ENCODE results near the gene ST3GAL2. TPM values are rescaled to one million over a fixed set of nuclear protein-coding genes. Genes with fewer than 3 reads are reported as not detected.

Gene ST3GAL2
- total and polyA plus RNA-seq, 2 experiments from 2014 or later: 46.1 to 115 TPM

- peaks cover 3% of the 10 kb centered on the region for H3K36me3 ChIP-seq
- no peak overlapping the region for H3K4me3 ChIP-seq
- H3K9me3 ChIP-seq (ENCODE audit: low read depth): no peaks in the 10 kb centered on the region
- DNase-seq (ENCODE audit: low read depth in 1 of 2, low spot score in 1 of 2): no peak
- H3K4me1 ChIP-seq (ENCODE audit: low read depth): no peaks in the 10 kb centered on the region
- H3K27me3 ChIP-seq: no peaks in the 10 kb centered on the region
- no peak for TF ChIP-seq CTCF (IDR thresholded peaks at IDR 0.05; ENCODE audit: low read depth, low read length)
- no peak overlapping the region for H3K27ac ChIP-seq
Observed at GRCh38 chr16:70474320-70475053, 35.6 kb upstream of the ST3GAL2 start.

GRCh38 chr16:70473446-70474319 lies 34.8 kb upstream of the ST3GAL2 start:
- Histone ChIP-seq H3K36me3 (no peaks in the 10 kb centered on the region), H3K4me3 (no peak overlapping the region), H3K27me3 (no peaks in the 10 kb centered on the region), H3K4me1 (ENCODE audit: low read depth) (no peaks in the 10 kb centered on the region), H3K27ac (no peak overlapping the region), H3K9me3 (ENCODE audit: low read depth) (no peaks in the 10 kb centered on the region)
- TF ChIP-seq CTCF (IDR thresholded peaks at IDR 0.05; ENCODE audit: low read depth, low read length): no peak
- DNase-seq (ENCODE audit: low read depth in 1 of 2, low spot score in 1 of 2): no peak

- Histone ChIP-seq H3K9me3 (ENCODE audit: low read depth) (no peaks in the 10 kb centered on the region), H3K27ac (no peak overlapping the region), H3K27me3 (no peaks in the 10 kb centered on the region), H3K36me3 (no peaks in the 10 kb centered on the region), H3K4me1 (ENCODE audit: low read depth) (no peaks in the 10 kb centered on the region), H3K4me3 (no peak overlapping the region)
- TF ChIP-seq CTCF (IDR thresholded peaks at IDR 0.05; ENCODE audit: low read depth, low read length): no peak
- no peak for DNase-seq (ENCODE audit: low read depth in 1 of 2, low spot score in 1 of 2)
Observed at GRCh38 chr16:70472786-70473433, 34.0 kb upstream of the ST3GAL2 start.

GRCh38 chr16:70470927-70471341 lies 32.0 kb upstream of the ST3GAL2 start:
- peak; percentile 37 to 77 for DNase-seq (ENCODE audit: low read depth in 1 of 2, low spot score in 1 of 2)
- Histone ChIP-seq H3K4me3 (no peak overlapping the region), H3K36me3 (no peaks in the 10 kb centered on the region), H3K27ac (no peak overlapping the region), H3K9me3 (ENCODE audit: low read depth) (no peaks in the 10 kb centered on the region), H3K27me3 (no peaks in the 10 kb centered on the region), H3K4me1 (ENCODE audit: low read depth) (no peaks in the 10 kb centered on the region)
- TF ChIP-seq CTCF (IDR thresholded peaks at IDR 0.05; ENCODE audit: low read depth, low read length): peak; percentile 48

GRCh38 chr16:70470141-70470926 lies 31.4 kb upstream of the ST3GAL2 start:
- Histone ChIP-seq H3K36me3 (no peaks in the 10 kb centered on the region), H3K27me3 (no peaks in the 10 kb centered on the region), H3K4me1 (ENCODE audit: low read depth) (no peaks in the 10 kb centered on the region), H3K4me3 (no peak overlapping the region), H3K9me3 (ENCODE audit: low read depth) (no peaks in the 10 kb centered on the region), H3K27ac (no peak overlapping the region)
- no peak for TF ChIP-seq CTCF (IDR thresholded peaks at IDR 0.05; ENCODE audit: low read depth, low read length)
- no peak for DNase-seq (ENCODE audit: low read depth in 1 of 2, low spot score in 1 of 2)
